Measurements from ENCODE around the gene COL18A1.

COL18A1 gene

GRCh38 chr21:45387506-45387905 lies 17.5 kb upstream of the COL18A1 start:
- H3K4me3 ChIP-seq (ENCODE audit: low read depth, low read length): no peak overlapping the region
- TF ChIP-seq CTCF (IDR thresholded peaks at IDR 0.05; ENCODE audit: low read depth, low read length, missing control alignments): no peak
- no peak for DNase-seq (ENCODE audit: low read depth)
- in situ Hi-C loops (cut with HindIII; ENCODE audit: low sequenced_read_pairs): no loop called here

DNA sequence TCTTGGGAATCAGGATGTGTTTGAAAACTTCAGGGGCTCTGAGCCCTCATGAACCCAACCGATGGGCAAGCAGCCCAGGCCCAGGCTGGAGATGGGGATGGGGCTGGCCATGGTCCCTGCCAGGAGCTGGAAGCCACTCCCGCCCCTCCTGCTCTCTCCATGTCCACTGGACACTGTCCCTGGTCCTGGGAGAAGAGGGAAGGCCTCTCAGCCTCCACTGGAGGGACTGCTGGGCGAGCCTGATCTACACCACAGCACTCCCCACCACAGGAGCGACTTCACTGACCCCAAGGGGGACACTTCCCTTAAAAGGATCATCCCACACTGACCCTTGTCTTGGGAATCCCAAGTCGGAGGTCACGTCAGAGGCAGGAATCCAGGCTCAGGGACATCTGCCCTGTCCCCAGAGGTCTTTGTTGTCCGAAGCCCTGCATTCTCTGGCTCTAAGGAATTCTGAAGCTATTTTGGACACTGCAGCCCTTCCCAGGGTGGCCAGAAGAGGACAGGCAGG lies 16.9 kb upstream of the COL18A1 start:
- in situ Hi-C loops (cut with HindIII; ENCODE audit: low sequenced_read_pairs): no loop called here
- H3K4me3 ChIP-seq (ENCODE audit: low read depth, low read length): no peak overlapping the region
- no peak for DNase-seq (ENCODE audit: low read depth)
- no peak for TF ChIP-seq CTCF (IDR thresholded peaks at IDR 0.05; ENCODE audit: low read depth, low read length, missing control alignments)

GRCh38 chr21:45388611-45389296 lies 16.2 kb upstream of the COL18A1 start:
- no peak for TF ChIP-seq CTCF (IDR thresholded peaks at IDR 0.05; ENCODE audit: low read depth, low read length, missing control alignments)
- no peak for DNase-seq (ENCODE audit: low read depth)
- no peak overlapping the region for H3K4me3 ChIP-seq (ENCODE audit: low read depth, low read length)
- in situ Hi-C loops (cut with HindIII; ENCODE audit: low sequenced_read_pairs): no loop called here

GRCh38 chr21:45390121-45390751 lies 14.7 kb upstream of the COL18A1 start:
- no peak for DNase-seq (ENCODE audit: low read depth)
- H3K4me3 ChIP-seq (ENCODE audit: low read depth, low read length): no peak overlapping the region
- in situ Hi-C loops (cut with HindIII; ENCODE audit: low sequenced_read_pairs): no loop called here
- TF ChIP-seq CTCF (IDR thresholded peaks at IDR 0.05; ENCODE audit: low read depth, low read length, missing control alignments): no peak

GRCh38 chr21:45390831-45391742 lies 13.9 kb upstream of the COL18A1 start:
- no peak for TF ChIP-seq CTCF (IDR thresholded peaks at IDR 0.05; ENCODE audit: low read depth, low read length, missing control alignments)
- no peak overlapping the region for H3K4me3 ChIP-seq (ENCODE audit: low read depth, low read length)
- no peak for DNase-seq (ENCODE audit: low read depth)
- in situ Hi-C loops (cut with HindIII; ENCODE audit: low sequenced_read_pairs): no loop called here

Data from astrocyte of the cerebellum (primary cell).